LHCN-M2 (cell line): ENCODE measurements around the gene UNC50. TPM values are rescaled to one million over a fixed set of nuclear protein-coding genes. Genes with fewer than 3 reads are reported as not detected.
A peak's percentile ranks its signal among the peaks of the same experiment; 100 is the strongest.
"Not testable (repeated sequence)": the region's sequence is repeated elsewhere in the genome, so short reads cannot be mapped to it uniquely, and the experiment has no call there.

Experiments used
- DNase-seq: peaks from one replicate; pipeline ENCODE4 v3.0.0-alpha.2; 2012; ENCODE audit warnings: low read depth
- total RNA-seq: library from RNA; depleted of rRNA; stranded (reverse); fragments of >200 nt; gene quantifications from 2 replicates; pipeline ENCODE4 v1.2.3, GENCODE V29; 2014

The UNC50 gene
- total RNA-seq, 1 experiment from 2014 or later, result 56.1 TPM

DNA sequence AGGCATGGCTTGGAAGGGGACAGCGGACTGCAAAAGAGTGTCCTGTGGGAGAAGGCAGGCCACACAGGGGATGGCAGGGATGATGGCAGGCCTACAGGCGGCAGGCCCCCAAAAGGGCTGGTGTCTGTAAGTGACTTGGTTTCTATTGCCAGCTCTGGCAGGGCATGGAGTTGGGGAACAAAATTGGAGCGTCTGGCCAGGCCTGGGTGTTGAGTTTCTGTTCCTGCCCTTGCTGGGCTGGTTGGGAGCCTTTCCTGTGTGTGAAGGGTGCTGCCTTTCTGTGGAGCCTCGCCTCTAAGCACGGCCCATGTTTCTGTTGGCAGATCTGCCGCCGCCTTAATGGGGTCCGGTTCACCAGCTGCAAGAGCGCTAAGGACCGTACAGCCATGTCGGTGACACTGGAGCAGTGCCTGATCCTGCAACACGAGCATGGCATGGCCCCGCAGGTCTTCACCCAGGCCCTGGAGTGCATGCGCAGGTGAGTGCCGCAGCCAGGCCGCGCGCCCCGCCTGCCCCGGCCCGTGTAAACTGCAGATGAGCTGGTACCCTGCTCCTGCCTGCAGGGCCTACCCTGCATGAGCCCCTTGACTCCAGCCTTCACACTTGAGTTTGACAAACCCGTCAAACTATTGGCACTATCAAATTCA lies 31.6 kb upstream of the UNC50 start:
- no peak for DNase-seq

- DNase-seq, result no peak
Observed at GRCh38 chr2:98577313-98577712, 31.1 kb upstream of the UNC50 start.

DNA sequence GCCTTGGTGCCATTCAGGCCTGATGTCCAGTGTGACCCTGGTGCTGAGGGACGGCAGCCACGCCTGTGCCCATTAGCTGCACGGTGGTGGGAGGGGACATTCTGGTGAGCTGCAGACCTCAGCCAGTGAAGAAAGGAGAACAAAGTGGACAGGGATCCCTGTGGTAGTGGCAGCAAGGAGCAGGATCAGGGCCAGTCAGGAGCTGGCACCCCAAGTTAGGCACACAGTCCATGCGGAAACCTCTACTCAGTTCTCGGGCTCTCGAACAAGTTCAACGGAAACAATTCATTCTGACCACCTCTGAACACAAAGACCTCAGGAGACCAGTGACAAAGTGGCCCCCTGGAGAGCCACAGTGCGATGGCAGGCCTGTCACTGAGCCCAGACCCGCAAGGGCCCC lies 30.2 kb upstream of the UNC50 start:
- DNase-seq, result no peak

GRCh38 chr2:98579926-98580325 lies 28.5 kb upstream of the UNC50 start:
- no peak for DNase-seq

- no peak for DNase-seq
Observed at GRCh38 chr2:98580656-98581284, 27.6 kb upstream of the UNC50 start.

GRCh38 chr2:98582523-98582922 lies 25.9 kb upstream of the UNC50 start:
- DNase-seq, result no peak

DNA sequence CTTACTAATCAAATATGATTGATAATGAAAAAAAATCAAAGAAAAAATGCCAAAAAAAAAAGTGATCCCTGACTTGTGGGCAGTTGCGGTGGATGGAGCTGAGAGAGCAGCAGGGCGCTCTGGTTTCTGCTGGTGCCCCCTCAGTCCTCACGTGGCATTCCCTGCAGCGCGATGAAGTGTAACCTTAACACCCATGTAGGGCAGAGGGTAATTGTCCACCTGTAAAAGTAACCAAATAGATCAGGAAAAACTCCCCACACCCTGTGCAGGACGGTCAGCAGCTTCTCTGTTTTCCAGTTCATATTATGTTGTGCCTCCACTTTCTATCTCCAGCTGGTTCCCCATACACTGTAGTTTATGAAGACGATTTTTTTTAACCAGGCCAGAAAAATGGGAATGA lies 25.1 kb upstream of the UNC50 start:
- no peak for DNase-seq

- DNase-seq, result no peak
Observed at GRCh38 chr2:98583816-98584618, 24.4 kb upstream of the UNC50 start.

DNA sequence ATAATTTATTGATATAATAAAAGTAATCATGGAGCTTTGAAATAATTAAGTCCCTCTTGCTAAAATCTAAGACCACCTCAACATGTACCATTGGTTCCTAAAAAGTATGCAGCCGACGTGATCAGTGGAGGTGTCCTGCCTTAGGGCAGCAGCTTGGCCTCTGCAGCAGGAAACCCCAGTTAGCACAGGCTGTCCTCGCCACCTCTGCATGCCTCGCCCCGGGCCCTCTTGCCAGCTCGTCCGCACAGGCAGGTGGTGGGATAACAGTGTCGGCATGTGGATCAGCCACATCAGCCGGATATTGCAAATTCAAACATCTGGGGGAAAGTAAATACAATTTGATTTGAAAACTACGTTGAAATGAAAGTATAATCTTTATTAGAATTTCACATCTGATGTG lies 23.0 kb upstream of the UNC50 start:
- DNase-seq, result no peak

- DNase-seq, result no peak
Observed at GRCh38 chr2:98586551-98587140, 21.7 kb upstream of the UNC50 start.

GRCh38 chr2:98588880-98589431 lies 19.4 kb upstream of the UNC50 start:
- DNase-seq, result no peak

- no peak for DNase-seq
Observed at GRCh38 chr2:98589489-98589888, 18.9 kb upstream of the UNC50 start.

- no peak for DNase-seq
Observed at GRCh38 chr2:98592565-98592964, 15.8 kb upstream of the UNC50 start.

- not testable (repeated sequence) for DNase-seq
Observed at GRCh38 chr2:98594665-98595064, 13.7 kb upstream of the UNC50 start.

- peak; percentile 60 for DNase-seq
Observed at GRCh38 chr2:98598781-98599428, 9.5 kb upstream of the UNC50 start.

DNA sequence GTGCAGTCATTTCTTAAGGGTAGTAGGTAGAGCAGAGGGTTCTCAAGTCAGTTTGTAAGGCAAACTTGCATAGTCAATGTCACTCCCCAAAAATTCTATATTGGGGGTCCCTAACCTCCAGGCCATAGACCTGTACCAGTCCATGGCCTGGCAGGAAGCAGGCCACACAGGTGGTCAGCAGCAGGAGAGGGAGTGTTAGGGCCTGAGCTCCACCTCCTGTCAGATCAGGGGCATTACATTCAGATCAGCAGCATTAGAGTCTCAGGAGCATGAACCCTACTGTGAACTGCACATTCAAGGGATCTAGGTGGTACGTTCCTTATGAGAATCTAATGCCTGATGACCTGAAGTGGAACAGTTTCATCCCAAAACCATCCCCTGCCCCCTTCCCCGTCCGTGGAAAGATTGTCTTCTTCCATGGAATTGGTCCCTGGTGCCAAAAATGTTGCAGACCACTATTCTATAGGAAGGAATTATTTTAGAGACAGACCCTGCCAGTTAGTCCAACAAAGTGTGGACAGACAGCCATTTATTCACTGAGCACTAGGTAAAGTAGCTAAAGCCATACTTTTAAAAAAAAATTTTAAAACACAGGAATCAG lies 6.8 kb upstream of the UNC50 start:
- peak; percentile 20 for DNase-seq

GRCh38 chr2:98604547-98604946 lies 3.8 kb upstream of the UNC50 start:
- no peak for DNase-seq

DNA sequence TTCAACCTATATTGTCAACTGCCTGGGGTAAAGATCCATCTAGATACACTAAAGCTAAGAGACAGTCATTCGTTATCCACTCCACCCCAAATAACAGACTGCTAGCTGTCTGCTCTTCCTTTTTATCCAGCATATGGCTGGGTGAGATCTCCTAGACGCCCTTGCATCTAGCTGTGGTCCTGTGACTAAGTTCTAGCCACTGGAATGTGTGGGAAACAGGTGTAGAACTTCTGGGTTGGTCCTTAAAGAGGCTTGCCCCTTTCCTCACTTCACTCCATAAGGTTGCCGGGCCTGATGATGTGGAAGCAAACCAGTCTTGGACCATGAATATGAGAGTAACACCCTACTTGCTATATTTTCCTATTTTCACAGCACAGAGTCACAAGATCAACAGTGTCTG lies 3.3 kb upstream of the UNC50 start:
- DNase-seq, result peak; percentile 47

- DNase-seq, result no peak
Observed at GRCh38 chr2:98606431-98606830, 2.0 kb upstream of the UNC50 start.

- no peak for DNase-seq
Observed at GRCh38 chr2:98607104-98607503, 1.3 kb upstream of the UNC50 start.

DNA sequence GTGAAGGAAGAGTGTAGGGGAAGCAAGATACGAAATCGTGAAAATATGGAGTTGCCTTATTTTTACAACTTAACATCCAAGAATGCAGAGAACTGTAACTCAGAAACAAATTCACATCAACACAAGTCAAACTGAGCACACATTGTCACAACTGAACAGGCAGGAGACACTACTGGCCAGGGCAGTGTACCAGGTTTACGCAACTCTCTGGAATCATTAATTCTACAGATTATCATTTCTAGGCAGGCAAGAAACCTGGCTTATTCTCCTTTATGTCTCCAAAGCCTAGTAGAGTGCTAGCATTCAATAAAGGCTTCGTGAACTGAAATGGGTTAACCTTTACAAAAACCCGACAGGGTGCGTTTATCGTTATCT lies 661 bp upstream of the UNC50 start:
- DNase-seq, result no peak
